ENCODE measurements around the gene ITPR2.
"Not testable (repeated sequence)": the region's sequence is repeated elsewhere in the genome, so short reads cannot be mapped to it uniquely, and the experiment has no call there.

The ITPR2 gene

GRCh38 chr12:26732005-26732908 is 100.7 kb downstream of the ITPR2 start:
- no peak for DNase-seq (ENCODE audit: low read depth, low spot score)

DNA sequence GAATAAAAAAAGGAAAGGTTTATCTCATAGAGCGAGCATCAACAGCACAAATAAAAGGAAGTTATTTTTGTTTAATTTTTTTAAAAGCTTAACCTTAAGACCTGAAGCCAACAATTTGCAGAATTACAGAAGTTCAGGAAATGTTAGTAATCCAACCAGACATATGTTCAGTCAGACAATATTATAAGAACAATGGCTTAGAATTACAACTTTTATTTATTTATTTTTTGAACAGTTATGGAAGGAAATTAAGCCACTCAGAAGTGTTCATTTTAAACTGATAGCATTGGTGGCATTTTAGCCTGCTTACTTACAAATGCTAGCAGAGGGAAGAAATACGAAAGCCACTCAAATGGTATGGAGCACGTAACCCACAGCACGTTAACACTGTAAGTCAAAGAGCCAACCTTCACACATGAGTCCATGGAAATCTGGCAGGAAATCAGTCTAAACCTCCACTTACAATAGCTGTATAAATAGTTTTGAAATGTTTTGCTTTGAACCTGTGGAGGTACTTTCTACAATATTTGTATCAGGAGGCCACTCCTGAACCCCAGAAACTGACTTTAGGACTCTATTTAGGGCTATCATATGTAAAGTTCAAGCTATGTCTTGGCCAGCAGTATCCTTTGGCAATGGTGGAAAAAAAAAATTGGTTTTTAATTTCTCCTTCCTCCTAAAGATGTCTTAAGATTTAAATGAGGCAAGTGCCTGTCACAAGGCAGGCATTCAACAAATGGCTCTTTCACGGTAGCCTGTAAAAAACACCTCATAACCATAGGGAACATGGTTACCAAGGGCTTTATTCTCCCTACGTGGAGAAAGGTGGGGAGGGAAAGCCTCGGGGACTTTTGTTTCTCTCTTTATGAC is 102.3 kb downstream of the ITPR2 start:
- no peak for DNase-seq (ENCODE audit: low read depth, low spot score)

GRCh38 chr12:26729137-26729671 is 103.8 kb downstream of the ITPR2 start:
- DNase-seq (ENCODE audit: low read depth, low spot score), result not testable (repeated sequence)

GRCh38 chr12:26728205-26729050 is 104.6 kb downstream of the ITPR2 start:
- no peak for DNase-seq (ENCODE audit: low read depth, low spot score)

- DNase-seq (ENCODE audit: low read depth, low spot score), result no peak
Observed at GRCh38 chr12:26727482-26728204, 105.4 kb downstream of the ITPR2 start.

GRCh38 chr12:26726956-26727355 is 106.0 kb downstream of the ITPR2 start:
- no peak for DNase-seq (ENCODE audit: low read depth, low spot score)

DNA sequence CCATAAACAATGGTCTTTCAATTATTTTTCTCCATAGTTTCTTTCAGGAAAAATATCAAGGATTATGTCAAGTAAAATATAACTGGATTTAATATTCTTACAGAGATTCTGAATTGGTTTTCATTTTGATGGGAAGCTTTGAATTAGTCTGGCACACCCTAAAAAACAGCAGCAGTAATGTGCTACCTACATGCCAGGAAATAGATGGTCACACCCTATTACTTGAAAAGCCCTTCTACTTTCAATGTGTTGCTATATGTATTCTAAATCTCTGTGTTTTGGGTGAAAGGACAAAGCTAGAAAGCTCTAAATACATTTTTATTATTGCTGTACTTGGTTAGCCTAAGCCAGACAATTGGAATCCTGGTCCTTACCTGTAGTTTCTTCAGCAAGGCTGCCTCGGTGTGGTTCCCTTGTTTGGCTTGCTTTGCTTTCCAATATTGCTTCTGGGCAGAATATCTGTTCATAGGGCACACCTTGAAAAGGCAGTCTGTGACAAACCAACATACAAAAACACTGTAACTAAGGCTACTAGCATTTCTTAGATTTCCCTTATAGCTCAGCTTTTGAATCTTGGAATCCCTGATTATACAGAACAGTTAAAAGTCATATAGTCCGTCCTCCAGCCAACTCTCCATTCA is 107.6 kb downstream of the ITPR2 start:
- DNase-seq (ENCODE audit: low read depth, low spot score), result no peak

GRCh38 chr12:26724309-26724702 is 108.7 kb downstream of the ITPR2 start:
- no peak for DNase-seq (ENCODE audit: low read depth, low spot score)

DNA sequence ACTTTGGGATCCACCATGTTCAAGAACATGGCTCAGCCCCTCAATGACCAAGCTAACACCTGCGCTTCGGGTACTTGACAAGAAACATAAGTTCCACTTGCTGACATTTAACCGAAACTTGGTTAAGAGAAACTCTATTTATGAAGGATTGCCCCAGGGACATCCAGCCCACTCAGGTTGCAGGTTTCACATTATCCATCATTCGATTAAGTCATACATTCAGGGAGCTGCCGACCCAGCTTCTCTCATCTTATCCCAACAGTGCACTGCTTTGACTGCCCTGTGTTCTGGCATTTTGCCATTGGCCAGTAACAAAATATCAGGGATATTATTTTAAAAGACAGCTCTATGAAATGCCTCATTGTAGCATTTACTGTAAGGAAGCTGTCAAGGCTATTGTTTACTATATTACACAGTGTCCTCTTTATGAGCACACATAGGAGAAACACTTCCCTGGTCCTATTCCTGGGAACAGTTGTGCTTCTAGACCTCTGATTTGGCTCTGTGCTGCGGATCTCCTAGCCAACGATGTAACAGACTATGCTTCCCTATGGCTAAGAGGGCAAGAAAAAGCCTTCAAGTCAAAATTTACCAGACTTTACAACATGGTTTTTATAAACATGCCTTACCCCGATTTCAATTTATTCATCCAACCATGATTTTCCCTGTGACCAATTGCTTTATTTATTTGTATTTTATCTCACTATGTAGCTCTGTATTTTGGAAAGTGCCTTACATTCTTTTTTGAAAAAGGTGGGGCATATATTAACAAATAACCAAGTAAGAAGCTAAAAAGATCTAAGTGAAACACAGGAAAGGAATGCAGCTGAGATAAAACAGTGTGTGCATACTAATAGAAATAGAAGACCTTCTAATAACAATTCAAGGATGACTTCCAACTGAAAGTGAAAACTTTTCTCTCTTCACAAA is 109.3 kb downstream of the ITPR2 start:
- DNase-seq (ENCODE audit: low read depth, low spot score), result no peak

- no peak for DNase-seq (ENCODE audit: low read depth, low spot score)
Observed at GRCh38 chr12:26721800-26722199, 111.2 kb downstream of the ITPR2 start.

GRCh38 chr12:26719852-26720251 is 113.1 kb downstream of the ITPR2 start:
- DNase-seq (ENCODE audit: low read depth, low spot score), result no peak

DNA sequence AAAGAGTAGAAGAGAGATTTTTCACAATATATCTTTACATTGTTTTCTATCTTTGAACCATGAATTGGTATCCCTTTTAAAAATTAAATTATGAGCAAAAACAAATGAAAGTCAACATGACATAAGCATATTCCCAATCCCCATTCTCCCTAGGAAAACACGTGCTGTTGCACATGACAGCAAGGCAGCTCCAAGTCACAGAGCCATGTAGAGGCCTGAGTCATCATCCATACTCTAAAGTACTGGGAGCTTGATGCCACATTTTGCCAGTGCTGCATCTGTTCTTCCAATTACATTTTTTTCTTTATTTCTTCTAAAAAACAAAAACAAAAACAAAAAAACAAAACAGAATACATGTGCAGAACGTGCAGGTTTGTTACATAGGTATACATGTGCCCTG is 115.2 kb downstream of the ITPR2 start:
- no peak for DNase-seq (ENCODE audit: low read depth, low spot score)

DNA sequence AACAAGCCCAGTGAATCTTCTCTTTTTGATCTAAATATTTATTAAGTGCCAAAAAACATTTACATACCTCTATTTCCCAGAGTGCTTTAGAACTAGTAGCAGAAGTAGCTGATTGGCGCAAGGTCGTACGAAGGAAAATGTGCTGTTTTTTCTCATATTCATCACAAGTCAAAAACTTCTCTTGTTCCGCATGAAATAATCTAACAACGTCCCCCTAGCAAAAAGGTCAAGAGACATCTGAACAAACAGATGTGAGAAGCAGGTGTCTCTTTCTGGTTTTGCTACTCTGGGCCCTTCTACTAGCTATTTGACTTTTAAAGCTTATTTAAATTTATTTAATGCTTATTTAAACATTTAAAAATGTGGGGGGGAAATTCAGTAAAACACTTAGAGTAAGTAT is 117.8 kb downstream of the ITPR2 start:
- no peak for DNase-seq (ENCODE audit: low read depth, low spot score)

DNA sequence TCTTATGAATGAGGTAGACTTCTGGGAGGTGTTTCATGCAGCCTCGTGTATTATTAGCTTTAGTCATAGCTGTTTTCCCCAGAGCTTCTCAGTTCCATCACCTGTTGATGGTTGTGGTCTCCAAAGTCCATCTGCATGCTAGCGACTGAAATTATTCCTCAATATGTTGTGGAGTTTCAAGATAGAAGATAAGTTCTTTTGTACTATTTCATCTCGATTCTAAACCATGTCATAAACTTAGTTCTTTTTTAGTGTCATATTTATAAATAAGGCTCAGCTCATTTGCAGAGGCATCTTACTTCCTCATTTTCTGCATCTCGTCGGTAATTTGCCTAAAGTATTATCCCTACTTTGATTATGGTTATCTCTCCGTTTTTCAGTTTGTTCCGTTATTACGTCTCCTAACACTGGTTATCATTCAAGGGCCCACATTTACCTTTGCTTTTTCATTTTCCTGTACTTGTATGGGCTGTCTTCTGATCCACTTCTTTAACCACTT is 119.1 kb downstream of the ITPR2 start:
- no peak for DNase-seq (ENCODE audit: low read depth, low spot score)

DNA sequence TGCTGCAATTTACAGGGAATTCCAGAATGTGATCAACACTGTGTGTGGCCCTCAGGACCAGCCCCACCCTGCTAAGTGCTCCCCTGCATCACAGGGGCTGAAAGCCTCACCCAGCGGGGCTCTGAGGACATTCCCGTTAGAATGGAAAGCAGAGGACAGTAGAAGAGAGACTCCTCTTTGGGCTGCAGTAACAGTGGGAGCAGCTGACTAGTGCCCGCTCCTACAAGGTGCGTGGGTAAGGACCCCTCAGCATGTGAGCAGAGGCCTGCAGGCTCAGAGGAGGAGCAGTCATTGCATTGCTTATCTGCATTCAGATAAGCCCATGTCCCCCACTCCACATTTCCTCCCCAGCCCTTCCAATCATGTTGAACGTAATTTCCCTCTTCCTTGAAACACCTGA is 120.1 kb downstream of the ITPR2 start:
- no peak for DNase-seq (ENCODE audit: low read depth, low spot score)

- no peak for DNase-seq (ENCODE audit: low read depth, low spot score)
Observed at GRCh38 chr12:26711569-26711968, 121.4 kb downstream of the ITPR2 start.

- no peak for DNase-seq (ENCODE audit: low read depth, low spot score)
Observed at GRCh38 chr12:26711072-26711471, 121.9 kb downstream of the ITPR2 start.

GRCh38 chr12:26705851-26706250 is 127.1 kb downstream of the ITPR2 start:
- DNase-seq (ENCODE audit: low read depth, low spot score), result no peak
